ENCODE measurements around the gene FIGNL2. TPM values are rescaled to one million over a fixed set of nuclear protein-coding genes. Genes with fewer than 3 reads are reported as not detected.
A peak's percentile ranks its signal among the peaks of the same experiment; 100 is the strongest.

The FIGNL2 gene
- total and polyA plus RNA-seq, 9 of the 15 experiments (the other 6 are each of a cell fraction or from before 2014, with no cell fraction given) = 0.01 TPM; not detected in 8

GRCh38 chr12:51889216-51890132 lies 41.0 kb upstream of the FIGNL2 start:
- no peaks in the 10 kb centered on the region for H3K36me3 ChIP-seq (ENCODE audit: control insufficient read depth, insufficient read depth, low read length)
- DNase-seq (ENCODE audit: extremely low read depth in 1 of 4, low spot score in 3 of 4) (peak in 2 of 4 experiments; percentile 44 to 55), ATAC-seq (peak; percentile 61), FAIRE-seq (no peak)
- no peak overlapping the region for H3K27ac ChIP-seq (ENCODE audit: extremely low read depth, low read depth, low read length)
- no peaks in the 10 kb centered on the region for H3K27me3 ChIP-seq (ENCODE audit: control insufficient read depth in 2 of 2, insufficient read depth in 2 of 2, low read length in 2 of 2)
- no TSS peak for BruUV-seq (replicated peaks)
- no peaks in the 10 kb centered on the region for H3K9me1 ChIP-seq (ENCODE audit: control insufficient read depth, insufficient read depth, low read length)
- H3K9ac ChIP-seq (ENCODE audit: insufficient read depth in 1 of 2, low read depth in 2 of 2, low read length in 2 of 2) = no peak overlapping the region
- peaks cover 19 to 27% of the 10 kb centered on the region in 2 experiments for H3K4me1 ChIP-seq (replicated peaks in 1 of 2; ENCODE audit: control insufficient read depth in 2 of 2, insufficient read depth in 2 of 2, low read length in 2 of 2)
- in situ Hi-C loops (cut with MboI) = loop anchor here (5.0 kb wide), 1 partner anchor 88 kb away; no protein-coding TSS in a partner anchor
- POLR2A ChIA-PET = interaction anchor here (0.6 to 1.1 kb wide), 5 partner anchors 10 to 180 kb away, joined by 3 to 5 read pairs (median 3); no protein-coding TSS in a partner anchor
- peak overlapping the region; percentile 51; the same call in 1 of the 2 replicates for H2AFZ ChIP-seq (ENCODE audit: low read depth, low read length)
- intact Hi-C loops (cut with micrococcal nuclease) = no loop called here
- H3K4me3 ChIP-seq = no peak overlapping the region
- H3K79me2 ChIP-seq (ENCODE audit: control insufficient read depth, insufficient read depth, low read length) = no peaks in the 10 kb centered on the region
- 58% methylated on average over 16 of the region's 21 CpGs for WGBS (ENCODE audit: insufficient coverage, low coverage, missing lambda C conversion rate)
- H3K9me3 ChIP-seq (replicated peaks; ENCODE audit: control insufficient read depth, insufficient read depth, low read depth, low read length) = 0 out of 2 replicates have a peak, but pooled peaks cover 2% of the 10 kb centered on the region
- no peaks in the 10 kb centered on the region for H4K20me1 ChIP-seq (replicated peaks; ENCODE audit: control insufficient read depth, insufficient read depth, low read length)
- no peak overlapping the region for H3K4me2 ChIP-seq (ENCODE audit: insufficient read depth, low read length)
- CTCF ChIA-PET (ENCODE audit: low intra/inter-chr PET ratio) = no interaction called here
- TF ChIP-seq NR2F6 (CRISPR knock-in tag; IDR thresholded peaks at IDR 0.05) (no peak), YY1 (IDR thresholded peaks at IDR 0.05; ENCODE audit: borderline replicate concordance in 1 of 3, control insufficient read depth in 1 of 3, extremely low read depth in 1 of 3, insufficient read depth in 3 of 3, insufficient read length in 1 of 3, insufficient replicate concordance in 2 of 3, low read depth in 1 of 3, low read length in 2 of 3) (peak in 1 of 3 experiments; percentile 52), SOX6 (IDR thresholded peaks at IDR 0.05) (no peak), ILF3 (IDR thresholded peaks at IDR 0.05; ENCODE audit: borderline replicate concordance) (no peak), ZNF586 (CRISPR knock-in tag; conservative IDR thresholded peaks at IDR 0.05) (no peak), PHF8 (IDR thresholded peaks at IDR 0.05; ENCODE audit: borderline replicate concordance, low read length) (no peak), FOXA1 (IDR thresholded peaks at IDR 0.05; ENCODE audit: borderline replicate concordance) (no peak), RAD21 (CRISPR knock-in tag; conservative IDR thresholded peaks at IDR 0.05 in 1 of 2, IDR thresholded peaks at IDR 0.05 in 1 of 2) (peak; percentile 21 to 60; a peak in 3 of 4 replicates), ZC3H8 (IDR thresholded peaks at IDR 0.05) (no peak), CGGBP1 (CRISPR knock-in tag; IDR thresholded peaks at IDR 0.05) (no peak), KLF6 (CRISPR knock-in tag; IDR thresholded peaks at IDR 0.05; ENCODE audit: borderline replicate concordance) (no peak), SMARCC2 (IDR thresholded peaks at IDR 0.05; ENCODE audit: low read depth) (no peak)
- TF ChIP-seq, protein P1, sequence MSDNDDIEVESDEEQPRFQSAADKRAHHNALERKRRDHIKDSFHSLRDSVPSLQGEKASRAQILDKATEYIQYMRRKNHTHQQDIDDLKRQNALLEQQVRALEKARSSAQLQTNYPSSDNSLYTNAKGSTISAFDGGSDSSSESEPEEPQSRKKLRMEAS (CRISPR knock-in tag; IDR thresholded peaks at IDR 0.05) = no peak
- TF ChIP-seq, protein P2, sequence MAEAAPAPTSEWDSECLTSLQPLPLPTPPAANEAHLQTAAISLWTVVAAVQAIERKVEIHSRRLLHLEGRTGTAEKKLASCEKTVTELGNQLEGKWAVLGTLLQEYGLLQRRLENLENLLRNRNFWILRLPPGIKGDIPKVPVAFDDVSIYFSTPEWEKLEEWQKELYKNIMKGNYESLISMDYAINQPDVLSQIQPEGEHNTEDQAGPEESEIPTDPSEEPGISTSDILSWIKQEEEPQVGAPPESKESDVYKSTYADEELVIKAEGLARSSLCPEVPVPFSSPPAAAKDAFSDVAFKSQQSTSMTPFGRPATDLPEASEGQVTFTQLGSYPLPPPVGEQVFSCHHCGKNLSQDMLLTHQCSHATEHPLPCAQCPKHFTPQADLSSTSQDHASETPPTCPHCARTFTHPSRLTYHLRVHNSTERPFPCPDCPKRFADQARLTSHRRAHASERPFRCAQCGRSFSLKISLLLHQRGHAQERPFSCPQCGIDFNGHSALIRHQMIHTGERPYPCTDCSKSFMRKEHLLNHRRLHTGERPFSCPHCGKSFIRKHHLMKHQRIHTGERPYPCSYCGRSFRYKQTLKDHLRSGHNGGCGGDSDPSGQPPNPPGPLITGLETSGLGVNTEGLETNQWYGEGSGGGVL (CRISPR knock-in tag; IDR thresholded peaks at IDR 0.05) = no peak
- TF ChIP-seq, protein P3, sequence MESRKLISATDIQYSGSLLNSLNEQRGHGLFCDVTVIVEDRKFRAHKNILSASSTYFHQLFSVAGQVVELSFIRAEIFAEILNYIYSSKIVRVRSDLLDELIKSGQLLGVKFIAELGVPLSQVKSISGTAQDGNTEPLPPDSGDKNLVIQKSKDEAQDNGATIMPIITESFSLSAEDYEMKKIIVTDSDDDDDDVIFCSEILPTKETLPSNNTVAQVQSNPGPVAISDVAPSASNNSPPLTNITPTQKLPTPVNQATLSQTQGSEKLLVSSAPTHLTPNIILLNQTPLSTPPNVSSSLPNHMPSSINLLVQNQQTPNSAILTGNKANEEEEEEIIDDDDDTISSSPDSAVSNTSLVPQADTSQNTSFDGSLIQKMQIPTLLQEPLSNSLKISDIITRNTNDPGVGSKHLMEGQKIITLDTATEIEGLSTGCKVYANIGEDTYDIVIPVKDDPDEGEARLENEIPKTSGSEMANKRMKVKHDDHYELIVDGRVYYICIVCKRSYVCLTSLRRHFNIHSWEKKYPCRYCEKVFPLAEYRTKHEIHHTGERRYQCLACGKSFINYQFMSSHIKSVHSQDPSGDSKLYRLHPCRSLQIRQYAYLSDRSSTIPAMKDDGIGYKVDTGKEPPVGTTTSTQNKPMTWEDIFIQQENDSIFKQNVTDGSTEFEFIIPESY (CRISPR knock-in tag; IDR thresholded peaks at IDR 0.05) = no peak

All from K562 (cell line).